Esophagus squamous epithelium (tissue), 4 donors: Measurements from ENCODE around the gene SIRPG.

ENCODE experiments used
- POLR2A ChIP-seq, 4 donors: fragments of 450-650 bp; IDR thresholded peaks; one replicate each; pipeline ENCODE4 v1.6.1; 2017; ENCODE audit warnings: antibody characterized with exemption in 4 of 4, mild to moderate bottlenecking in 4 of 4, moderate library complexity in 3 of 4
- TF ChIP-seq, protein P1 (sequence below), 6 experiments: fragments of 450-650 bp in 4 of 6; fragments of 200-600 bp in 2 of 6; sonication (generic) in 2 of 6; IDR thresholded peaks; one replicate each; pipeline ENCODE4 v1.5.1; 2016 to 2019; ENCODE audit warnings: antibody characterized with exemption in 6 of 6, mild to moderate bottlenecking in 4 of 6, moderate library complexity in 4 of 6

DNA sequence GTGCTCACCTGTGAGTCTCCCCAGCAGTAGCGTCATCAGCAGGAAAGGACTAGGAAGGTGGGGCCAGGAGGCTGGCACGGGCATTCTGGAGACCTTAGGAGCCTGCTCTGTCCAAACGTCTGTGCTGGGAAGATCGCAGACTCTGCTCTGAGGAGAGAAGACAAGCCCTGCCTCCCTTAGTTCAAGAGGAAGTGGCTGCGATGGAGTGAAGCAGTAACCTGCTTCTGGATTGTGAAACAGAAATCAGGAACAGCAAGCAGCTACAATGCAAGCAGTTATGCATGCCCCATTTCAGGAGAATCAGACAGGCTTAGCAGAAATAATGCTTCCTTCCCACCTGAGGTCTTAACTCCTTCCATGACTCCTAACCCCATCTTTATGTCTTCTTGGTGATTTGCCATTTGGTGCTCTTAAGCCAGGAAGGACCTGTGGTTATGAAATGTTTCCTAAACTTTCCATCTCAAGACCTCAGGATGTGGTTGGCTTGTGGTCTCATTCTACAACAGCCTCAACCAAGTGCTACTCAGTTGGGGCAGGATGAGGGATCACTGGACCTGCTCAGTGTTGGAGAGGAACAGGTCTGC lies 37.6 kb downstream of the SIRPG start, which contains the start of gene SIRPB1:
- TF ChIP-seq, protein P1, sequence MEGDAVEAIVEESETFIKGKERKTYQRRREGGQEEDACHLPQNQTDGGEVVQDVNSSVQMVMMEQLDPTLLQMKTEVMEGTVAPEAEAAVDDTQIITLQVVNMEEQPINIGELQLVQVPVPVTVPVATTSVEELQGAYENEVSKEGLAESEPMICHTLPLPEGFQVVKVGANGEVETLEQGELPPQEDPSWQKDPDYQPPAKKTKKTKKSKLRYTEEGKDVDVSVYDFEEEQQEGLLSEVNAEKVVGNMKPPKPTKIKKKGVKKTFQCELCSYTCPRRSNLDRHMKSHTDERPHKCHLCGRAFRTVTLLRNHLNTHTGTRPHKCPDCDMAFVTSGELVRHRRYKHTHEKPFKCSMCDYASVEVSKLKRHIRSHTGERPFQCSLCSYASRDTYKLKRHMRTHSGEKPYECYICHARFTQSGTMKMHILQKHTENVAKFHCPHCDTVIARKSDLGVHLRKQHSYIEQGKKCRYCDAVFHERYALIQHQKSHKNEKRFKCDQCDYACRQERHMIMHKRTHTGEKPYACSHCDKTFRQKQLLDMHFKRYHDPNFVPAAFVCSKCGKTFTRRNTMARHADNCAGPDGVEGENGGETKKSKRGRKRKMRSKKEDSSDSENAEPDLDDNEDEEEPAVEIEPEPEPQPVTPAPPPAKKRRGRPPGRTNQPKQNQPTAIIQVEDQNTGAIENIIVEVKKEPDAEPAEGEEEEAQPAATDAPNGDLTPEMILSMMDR (IDR thresholded peaks at IDR 0.05) = no peak
- TF ChIP-seq POLR2A (IDR thresholded peaks at IDR 0.05) = no peak
